ENCODE results near the gene CIB2.

Gene CIB2

DNA sequence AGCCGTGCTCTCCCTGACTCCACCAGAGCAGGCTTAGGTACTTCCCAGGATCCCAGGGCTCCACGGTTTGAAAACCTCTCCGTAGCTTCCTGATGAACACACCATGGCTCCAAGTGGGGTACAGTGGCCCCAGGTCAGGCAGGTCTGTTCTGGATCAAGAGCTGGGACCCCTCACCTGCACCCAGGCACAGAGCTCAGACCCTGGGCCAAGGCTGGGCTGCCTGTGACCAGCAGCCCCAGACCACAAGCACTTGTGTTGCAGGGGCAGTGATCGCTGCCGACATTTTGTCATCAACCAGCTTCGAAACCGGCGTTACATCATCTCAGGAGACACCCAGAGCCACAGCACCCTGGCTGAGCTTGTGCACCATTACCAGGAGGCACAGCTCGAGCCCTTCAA lies 33.6 kb downstream of the CIB2 start:
- H3K27ac ChIP-seq (ENCODE audit: low read length): no peak overlapping the region
- no peaks in the 10 kb centered on the region for H3K9me3 ChIP-seq (ENCODE audit: control insufficient read depth, insufficient read depth, low read length)
- H3K36me3 ChIP-seq (ENCODE audit: control insufficient read depth, insufficient read depth, low read length): no peaks in the 10 kb centered on the region
- no CpG with 5 or more reads among the region's 9 CpGs for WGBS (ENCODE audit: insufficient coverage, insufficient read length)
- no peaks in the 10 kb centered on the region for H3K4me1 ChIP-seq (ENCODE audit: control insufficient read depth, insufficient read depth, low read length)
- no peak overlapping the region for H3K4me3 ChIP-seq (ENCODE audit: low read length)
- 0 out of 2 replicates have a peak, but pooled peaks cover 2% of the 10 kb centered on the region for H3K27me3 ChIP-seq (ENCODE audit: control insufficient read depth, insufficient read depth, low read length)
- DNase-seq (ENCODE audit: low read depth, low spot score): no peak

DNA sequence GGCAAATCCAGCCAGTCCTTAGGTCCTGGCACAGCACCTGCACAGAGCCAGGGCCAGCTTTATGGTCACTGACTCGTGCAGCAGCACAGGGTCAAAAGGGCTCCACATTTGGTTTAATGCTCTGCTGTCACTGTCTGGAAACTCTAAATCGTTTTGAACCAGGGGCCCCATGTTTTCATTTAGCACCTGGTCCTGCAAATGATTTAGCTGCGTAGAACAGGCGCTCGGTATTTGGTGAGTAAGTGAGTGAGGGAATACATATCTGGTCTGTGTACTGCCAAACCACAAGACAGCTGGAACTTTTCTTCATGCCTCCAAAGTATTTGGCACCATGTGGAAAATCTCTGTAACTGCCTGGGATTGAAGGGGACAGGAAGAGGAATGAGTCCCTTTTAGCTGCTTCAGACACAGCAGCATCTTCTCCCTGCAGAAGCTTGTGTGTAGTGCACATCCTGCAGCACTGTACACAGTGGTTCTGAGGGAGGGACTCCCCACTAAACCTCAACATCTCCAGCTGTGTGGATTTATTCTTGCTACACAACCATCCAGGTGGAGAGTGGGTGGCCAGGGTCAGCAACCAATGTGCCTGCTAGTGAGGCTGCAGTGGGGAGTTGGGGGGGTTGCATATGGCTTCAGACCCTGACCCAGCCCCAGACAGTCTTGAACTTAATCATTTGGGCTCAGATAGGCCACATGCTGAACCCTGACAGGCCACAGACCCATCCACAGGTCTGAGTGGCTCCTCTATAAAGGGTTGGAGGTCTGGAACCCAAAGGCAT lies 37.8 kb downstream of the CIB2 start:
- Histone ChIP-seq H3K4me1 (ENCODE audit: control insufficient read depth, insufficient read depth, low read length) (no peaks in the 10 kb centered on the region), H3K9me3 (ENCODE audit: control insufficient read depth, insufficient read depth, low read length) (no peaks in the 10 kb centered on the region), H3K36me3 (ENCODE audit: control insufficient read depth, insufficient read depth, low read length) (no peaks in the 10 kb centered on the region), H3K27ac (ENCODE audit: low read length) (no peak overlapping the region), H3K27me3 (ENCODE audit: control insufficient read depth, insufficient read depth, low read length) (0 out of 2 replicates have a peak, but pooled peaks cover 2% of the 10 kb centered on the region), H3K4me3 (ENCODE audit: low read length) (no peak overlapping the region)
- no peak for DNase-seq (ENCODE audit: low read depth, low spot score)
- WGBS (ENCODE audit: insufficient coverage, insufficient read length): no CpG with 5 or more reads among the region's 5 CpGs

DNA sequence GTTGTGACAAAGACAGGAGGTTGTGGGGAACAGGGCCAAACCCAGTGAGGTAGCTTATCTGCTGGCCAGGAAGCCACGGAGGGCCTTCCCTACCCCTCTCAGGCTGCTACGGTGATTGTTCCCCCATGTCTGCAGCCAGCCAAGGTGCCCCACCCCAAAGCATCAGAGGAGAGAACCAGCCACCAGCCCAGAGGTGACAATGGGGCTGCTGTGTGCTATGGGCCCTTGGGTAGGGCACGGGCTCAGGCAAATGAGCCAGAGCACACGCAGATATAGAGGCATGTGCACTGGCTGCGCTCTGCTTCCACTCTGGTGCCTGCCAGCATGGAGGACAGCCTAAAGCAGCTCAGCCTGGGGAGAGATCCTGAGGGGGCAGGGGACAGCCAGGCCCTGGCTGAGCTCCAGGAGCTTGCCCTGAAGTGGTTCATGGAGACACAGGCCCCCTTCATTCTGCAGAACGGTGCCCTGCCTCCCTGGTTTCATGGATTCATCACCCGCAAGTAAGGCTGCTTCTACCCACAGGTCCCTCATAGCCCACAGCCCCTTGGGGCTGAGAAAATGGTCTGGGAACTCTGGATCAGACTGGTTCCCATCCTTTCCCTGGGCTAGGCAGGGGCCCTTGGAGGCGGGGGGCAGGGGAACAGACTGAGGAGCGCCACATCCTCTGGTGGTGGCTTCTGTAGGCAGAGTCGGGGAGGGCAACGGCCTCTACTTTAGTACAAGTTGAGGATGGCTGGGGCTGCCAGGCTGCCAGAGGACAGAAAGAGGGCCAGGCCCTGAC lies 38.8 kb downstream of the CIB2 start, which contains the start of gene SH2D7:
TSS of gene SH2D7 (plus strand) at position 301 of the 781 bp plus-strand sequence. CDS start at position 325, 24 bp downstream.
- Histone ChIP-seq H3K27ac (ENCODE audit: low read length) (no peak within 1 kb of the TSS), H3K36me3 (ENCODE audit: control insufficient read depth, insufficient read depth, low read length) (no peaks in the 10 kb centered on the region), H3K9me3 (ENCODE audit: control insufficient read depth, insufficient read depth, low read length) (no peaks in the 10 kb centered on the region), H3K4me1 (ENCODE audit: control insufficient read depth, insufficient read depth, low read length) (no peaks in the 10 kb centered on the region), H3K27me3 (ENCODE audit: control insufficient read depth, insufficient read depth, low read length) (0 out of 2 replicates have a peak, but pooled peaks cover 2% of the 10 kb centered on the region), H3K4me3 (ENCODE audit: low read length) (no peak within 1 kb of the TSS)
- no CpG with 5 or more reads among the region's 11 CpGs for WGBS (ENCODE audit: insufficient coverage, insufficient read length)
- DNase-seq (ENCODE audit: low read depth, low spot score): no peak

DNA sequence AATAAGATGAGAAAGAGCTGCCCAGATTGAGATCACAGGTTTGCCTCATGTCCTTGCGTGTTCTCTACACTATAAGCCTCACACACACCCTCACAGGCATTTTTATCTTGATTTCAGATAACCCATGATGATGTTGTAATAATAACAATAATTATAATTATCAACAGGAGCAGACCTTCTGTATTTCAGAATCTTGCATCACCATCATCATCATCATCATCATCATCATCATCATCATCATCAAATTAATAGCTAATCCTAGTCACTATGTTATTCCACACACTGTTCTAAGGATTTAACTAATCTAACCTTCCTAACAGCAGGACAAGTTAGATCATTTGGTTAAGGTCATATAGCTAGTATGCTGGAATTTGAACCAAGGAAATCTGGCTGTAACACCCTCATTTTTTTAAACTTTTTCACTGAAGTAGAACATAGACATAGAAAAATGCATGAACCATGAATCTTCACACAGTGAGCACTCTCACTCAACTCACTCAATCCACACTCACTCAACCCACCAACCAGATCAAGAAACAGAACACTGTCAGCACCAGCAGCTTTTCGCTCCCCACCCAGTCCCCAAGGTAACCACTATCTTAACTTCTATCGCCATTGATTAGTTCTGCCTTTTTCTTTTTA lies 40.7 kb downstream of the CIB2 start:
- no peaks in the 10 kb centered on the region for H3K4me1 ChIP-seq (ENCODE audit: control insufficient read depth, insufficient read depth, low read length)
- 0 out of 2 replicates have a peak, but pooled peaks cover 2% of the 10 kb centered on the region for H3K27me3 ChIP-seq (ENCODE audit: control insufficient read depth, insufficient read depth, low read length)
- no peaks in the 10 kb centered on the region for H3K36me3 ChIP-seq (ENCODE audit: control insufficient read depth, insufficient read depth, low read length)
- H3K4me3 ChIP-seq (ENCODE audit: low read length): no peak overlapping the region
- no peak for DNase-seq (ENCODE audit: low read depth, low spot score)
- H3K9me3 ChIP-seq (ENCODE audit: control insufficient read depth, insufficient read depth, low read length): no peaks in the 10 kb centered on the region
- WGBS (ENCODE audit: insufficient coverage, insufficient read length): no CpG with 5 or more reads among the region's 3 CpGs
- H3K27ac ChIP-seq (ENCODE audit: low read length): no peak overlapping the region

DNA sequence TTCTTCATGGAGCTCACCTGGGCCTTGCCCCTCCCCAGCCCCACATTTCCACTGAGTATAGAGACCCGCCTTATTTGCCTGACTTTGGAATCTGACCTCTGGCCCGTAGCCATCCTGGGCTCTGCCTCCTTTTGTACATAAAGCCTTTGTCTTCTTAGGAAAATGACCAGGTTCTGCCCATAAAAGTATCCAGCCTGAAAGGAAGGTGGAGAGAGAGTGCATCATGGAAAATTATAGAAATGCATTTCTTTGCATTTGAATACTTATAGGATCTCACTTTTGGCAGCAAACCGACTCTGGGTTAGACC lies 42.5 kb downstream of the CIB2 start:
- no peaks in the 10 kb centered on the region for H3K4me1 ChIP-seq (ENCODE audit: control insufficient read depth, insufficient read depth, low read length)
- no peaks in the 10 kb centered on the region for H3K9me3 ChIP-seq (ENCODE audit: control insufficient read depth, insufficient read depth, low read length)
- WGBS (ENCODE audit: insufficient coverage, insufficient read length): no CpG with 5 or more reads among the region's 3 CpGs
- no peak for DNase-seq (ENCODE audit: low read depth, low spot score)
- no peak overlapping the region for H3K27ac ChIP-seq (ENCODE audit: low read length)
- no peaks in the 10 kb centered on the region for H3K27me3 ChIP-seq (ENCODE audit: control insufficient read depth, insufficient read depth, low read length)
- H3K36me3 ChIP-seq (ENCODE audit: control insufficient read depth, insufficient read depth, low read length): no peaks in the 10 kb centered on the region
- no peak overlapping the region for H3K4me3 ChIP-seq (ENCODE audit: low read length)

DNA sequence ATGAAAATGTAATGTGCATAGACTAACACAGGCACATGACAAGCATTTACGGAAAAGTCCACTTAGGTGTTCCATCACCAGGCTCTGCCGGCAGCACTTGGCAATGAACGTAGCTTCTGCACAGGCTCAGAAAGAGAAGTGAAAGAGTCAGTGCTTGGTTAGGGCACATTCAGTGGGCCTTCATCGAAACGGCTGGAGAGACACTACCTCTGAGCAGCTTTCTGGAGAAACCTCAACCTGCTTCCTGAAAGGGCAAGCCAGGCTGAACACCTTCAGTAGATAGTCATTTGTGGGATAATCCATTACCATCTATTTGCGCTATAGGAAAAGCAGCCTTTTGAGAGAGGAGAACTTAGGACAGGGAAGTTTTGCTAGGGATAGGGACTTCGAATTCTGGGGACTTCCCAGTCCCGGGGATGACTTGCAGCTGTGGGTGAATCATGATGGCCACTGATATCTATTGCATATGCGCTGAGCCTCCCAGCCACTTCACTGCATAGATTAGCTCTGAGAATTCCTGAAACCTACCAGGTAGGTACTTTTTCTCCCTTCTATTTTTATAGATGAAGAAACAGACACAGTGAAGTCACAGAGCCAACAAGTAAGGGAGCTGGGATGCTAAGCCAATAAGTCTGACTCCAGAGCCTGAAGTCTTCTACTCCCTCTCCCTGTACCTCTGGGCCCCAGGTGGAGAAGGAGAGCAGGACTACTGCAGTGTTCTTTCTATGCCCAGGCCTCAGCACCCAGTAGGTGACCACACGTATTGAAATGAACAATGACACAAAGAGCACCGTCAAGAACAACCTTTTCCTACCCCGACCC lies 43.1 kb downstream of the CIB2 start:
- Histone ChIP-seq H3K4me3 (ENCODE audit: low read length) (no peak overlapping the region), H3K9me3 (ENCODE audit: control insufficient read depth, insufficient read depth, low read length) (no peaks in the 10 kb centered on the region), H3K27me3 (ENCODE audit: control insufficient read depth, insufficient read depth, low read length) (no peaks in the 10 kb centered on the region), H3K36me3 (ENCODE audit: control insufficient read depth, insufficient read depth, low read length) (no peaks in the 10 kb centered on the region), H3K27ac (ENCODE audit: low read length) (no peak overlapping the region), H3K4me1 (ENCODE audit: control insufficient read depth, insufficient read depth, low read length) (no peaks in the 10 kb centered on the region)
- DNase-seq (ENCODE audit: low read depth, low spot score): no peak
- no CpG with 5 or more reads among the region's 12 CpGs for WGBS (ENCODE audit: insufficient coverage, insufficient read length)

DNA sequence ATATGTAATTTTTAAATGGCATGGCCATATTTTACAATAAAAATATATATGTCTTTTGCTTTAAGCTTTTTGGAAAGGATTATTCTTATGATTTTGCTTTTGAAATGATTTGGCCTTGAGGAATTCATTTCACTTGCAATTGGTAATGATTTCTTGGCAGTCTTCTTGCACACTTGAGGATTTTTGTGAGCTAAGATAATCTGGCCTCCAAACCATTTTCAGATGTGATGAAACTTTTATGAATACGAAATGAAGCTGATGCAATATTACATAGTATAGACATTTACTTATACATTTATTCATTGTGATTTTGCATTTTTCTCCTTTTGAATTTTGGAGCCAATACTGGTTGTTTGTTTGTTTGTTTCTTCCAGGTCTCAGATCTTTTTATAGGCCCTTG lies 45.3 kb downstream of the CIB2 start:
- H3K27me3 ChIP-seq (ENCODE audit: control insufficient read depth, insufficient read depth, low read length): no peaks in the 10 kb centered on the region
- WGBS (ENCODE audit: insufficient coverage, insufficient read length): no CpG with 5 or more reads among the region's 1 CpG
- no peaks in the 10 kb centered on the region for H3K9me3 ChIP-seq (ENCODE audit: control insufficient read depth, insufficient read depth, low read length)
- H3K27ac ChIP-seq (ENCODE audit: low read length): no peak overlapping the region
- H3K4me3 ChIP-seq (ENCODE audit: low read length): no peak overlapping the region
- H3K36me3 ChIP-seq (ENCODE audit: control insufficient read depth, insufficient read depth, low read length): no peaks in the 10 kb centered on the region
- H3K4me1 ChIP-seq (ENCODE audit: control insufficient read depth, insufficient read depth, low read length): no peaks in the 10 kb centered on the region
- DNase-seq (ENCODE audit: low read depth, low spot score): no peak

DNA sequence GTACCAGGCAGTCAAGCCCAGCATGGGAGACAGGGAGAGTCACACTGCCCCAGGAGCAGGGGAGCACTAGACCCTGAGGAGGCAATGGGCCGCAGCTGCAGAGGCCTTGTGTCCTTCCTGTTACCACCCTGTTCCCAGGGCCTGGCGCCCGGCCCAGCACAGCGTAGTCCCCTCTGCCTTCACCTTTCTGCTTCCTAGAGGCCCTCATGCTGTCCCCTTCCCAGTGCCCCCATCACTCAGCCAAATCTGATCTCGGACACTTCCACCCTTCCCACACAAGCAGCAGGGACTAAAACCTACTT lies 46.8 kb downstream of the CIB2 start:
- H3K9me3 ChIP-seq (ENCODE audit: control insufficient read depth, insufficient read depth, low read length): no peaks in the 10 kb centered on the region
- no peak overlapping the region for H3K27ac ChIP-seq (ENCODE audit: low read length)
- no peak for DNase-seq (ENCODE audit: low read depth, low spot score)
- H3K36me3 ChIP-seq (ENCODE audit: control insufficient read depth, insufficient read depth, low read length): no peaks in the 10 kb centered on the region
- WGBS (ENCODE audit: insufficient coverage, insufficient read length): no CpG with 5 or more reads among the region's 5 CpGs
- H3K4me3 ChIP-seq (ENCODE audit: low read length): no peak overlapping the region
- no peaks in the 10 kb centered on the region for H3K4me1 ChIP-seq (ENCODE audit: control insufficient read depth, insufficient read depth, low read length)
- H3K27me3 ChIP-seq (ENCODE audit: control insufficient read depth, insufficient read depth, low read length): no peaks in the 10 kb centered on the region

DNA sequence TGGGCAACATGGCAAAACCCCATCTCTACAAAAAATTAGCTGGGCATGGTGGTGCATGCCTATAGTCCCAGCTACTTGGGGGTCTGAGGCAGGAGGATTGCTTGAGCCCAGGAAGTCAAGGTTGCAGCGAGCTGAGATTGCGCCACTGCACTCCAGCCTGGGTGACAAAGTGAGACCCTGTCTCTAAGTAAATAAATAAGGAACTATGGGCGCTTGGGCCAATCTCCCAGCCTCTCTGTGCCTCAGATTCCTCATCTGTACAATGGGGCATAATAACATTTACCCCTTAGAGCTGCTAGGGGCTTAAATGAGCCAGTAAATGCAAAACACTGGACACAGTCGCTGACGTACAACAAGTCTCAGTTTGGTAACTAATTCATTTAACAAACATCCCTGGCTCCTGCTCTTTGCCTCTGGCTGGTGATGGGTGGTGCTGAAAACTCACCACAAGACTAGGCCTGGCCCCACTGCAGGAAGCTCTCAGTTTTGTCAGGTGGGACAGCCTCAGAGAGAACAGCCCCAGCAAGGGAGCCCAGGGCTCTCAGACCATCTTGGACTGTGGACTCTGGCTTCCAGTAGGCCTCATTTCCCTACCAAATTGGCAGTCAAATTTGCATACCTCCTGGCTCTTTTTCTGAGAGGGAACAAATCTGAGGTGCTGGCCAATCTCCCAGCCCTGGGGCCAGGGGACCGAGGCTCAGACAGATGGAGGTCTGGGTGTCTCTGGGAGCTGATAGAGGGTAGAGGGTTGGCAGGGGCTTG lies 47.4 kb downstream of the CIB2 start:
- no peak overlapping the region for H3K27ac ChIP-seq (ENCODE audit: low read length)
- WGBS (ENCODE audit: insufficient coverage, insufficient read length): no CpG with 5 or more reads among the region's 6 CpGs
- no peaks in the 10 kb centered on the region for H3K27me3 ChIP-seq (ENCODE audit: control insufficient read depth, insufficient read depth, low read length)
- no peaks in the 10 kb centered on the region for H3K36me3 ChIP-seq (ENCODE audit: control insufficient read depth, insufficient read depth, low read length)
- H3K9me3 ChIP-seq (ENCODE audit: control insufficient read depth, insufficient read depth, low read length): no peaks in the 10 kb centered on the region
- H3K4me3 ChIP-seq (ENCODE audit: low read length): no peak overlapping the region
- H3K4me1 ChIP-seq (ENCODE audit: control insufficient read depth, insufficient read depth, low read length): no peaks in the 10 kb centered on the region
- DNase-seq (ENCODE audit: low read depth, low spot score): no peak
